Adrenal gland (tissue), 5 donors: ENCODE data around the gene CNTNAP2.

Experiments
- POLR2A ChIP-seq, 2 donors: fragments of 450-650 bp; IDR thresholded peaks; one replicate each; pipeline ENCODE4 v1.6.1; 2017; ENCODE audit warnings: antibody characterized with exemption in 2 of 2, mild to moderate bottlenecking in 2 of 2, moderate library complexity in 1 of 2
- TF ChIP-seq, protein P1 (sequence below), 6 experiments: fragments of 450-650 bp in 4 of 6; fragments of 200-600 bp in 2 of 6; sonication (generic) in 1 of 6; IDR thresholded peaks; 1 replicate in 5 of 6; 2 replicates in 1 of 6; pipeline versions ENCODE4 v1.5.1 to v1.8.0; 2016 to 2021; ENCODE audit warnings: antibody characterized with exemption in 6 of 6, mild to moderate bottlenecking in 2 of 6, moderate library complexity in 1 of 6
- donor health status: DM: no; HTN: no; CAD: no.

DNA sequence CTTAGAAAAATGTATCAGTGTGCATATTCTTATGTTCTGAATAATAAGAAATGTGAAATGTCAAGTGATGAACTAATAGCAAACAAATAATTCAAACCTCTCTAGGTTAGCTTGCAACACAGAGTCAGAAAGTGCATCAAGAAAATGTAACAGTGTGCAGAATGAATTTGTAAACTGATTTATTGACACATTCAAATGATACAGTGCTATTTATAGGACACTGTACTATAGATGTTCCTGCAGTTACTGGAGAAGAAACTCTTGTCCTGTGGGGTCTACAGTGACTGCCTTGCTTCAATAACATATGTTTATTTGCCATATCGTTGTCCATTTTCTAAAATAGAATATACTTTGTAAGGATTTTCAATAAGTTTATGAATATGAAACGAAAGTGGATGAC lies 639.0 kb downstream of the CNTNAP2 start:
- no peak for TF ChIP-seq POLR2A (IDR thresholded peaks at IDR 0.05)
- TF ChIP-seq, protein P1, sequence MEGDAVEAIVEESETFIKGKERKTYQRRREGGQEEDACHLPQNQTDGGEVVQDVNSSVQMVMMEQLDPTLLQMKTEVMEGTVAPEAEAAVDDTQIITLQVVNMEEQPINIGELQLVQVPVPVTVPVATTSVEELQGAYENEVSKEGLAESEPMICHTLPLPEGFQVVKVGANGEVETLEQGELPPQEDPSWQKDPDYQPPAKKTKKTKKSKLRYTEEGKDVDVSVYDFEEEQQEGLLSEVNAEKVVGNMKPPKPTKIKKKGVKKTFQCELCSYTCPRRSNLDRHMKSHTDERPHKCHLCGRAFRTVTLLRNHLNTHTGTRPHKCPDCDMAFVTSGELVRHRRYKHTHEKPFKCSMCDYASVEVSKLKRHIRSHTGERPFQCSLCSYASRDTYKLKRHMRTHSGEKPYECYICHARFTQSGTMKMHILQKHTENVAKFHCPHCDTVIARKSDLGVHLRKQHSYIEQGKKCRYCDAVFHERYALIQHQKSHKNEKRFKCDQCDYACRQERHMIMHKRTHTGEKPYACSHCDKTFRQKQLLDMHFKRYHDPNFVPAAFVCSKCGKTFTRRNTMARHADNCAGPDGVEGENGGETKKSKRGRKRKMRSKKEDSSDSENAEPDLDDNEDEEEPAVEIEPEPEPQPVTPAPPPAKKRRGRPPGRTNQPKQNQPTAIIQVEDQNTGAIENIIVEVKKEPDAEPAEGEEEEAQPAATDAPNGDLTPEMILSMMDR (IDR thresholded peaks at IDR 0.05) = no peak
